Ectodermal cell (in vitro differentiated cells): ENCODE measurements around the gene SEC61A1.

Experiments
- H3K27ac ChIP-seq: 2 replicates; pipeline ENCODE4 v1.7.0; 2013; ENCODE audit warnings: mild to moderate bottlenecking, low read depth, low read length; ENCODE audit not compliant: insufficient read depth, poor library complexity, severe bottlenecking
- H3K27me3 ChIP-seq: 2 replicates; pipeline ENCODE4 v1.7.0; 2013; ENCODE audit warnings: mild to moderate bottlenecking, low read length; ENCODE audit not compliant: insufficient read depth, control insufficient read depth, poor library complexity, severe bottlenecking
- H3K36me3 ChIP-seq: one replicate; pipeline ENCODE4 v1.7.0; 2013; ENCODE audit warnings: low read length; ENCODE audit not compliant: control insufficient read depth, insufficient read depth
- H3K4me1 ChIP-seq: one replicate; pipeline ENCODE4 v1.7.0; 2013; ENCODE audit warnings: low read length; ENCODE audit not compliant: control insufficient read depth, insufficient read depth
- H3K4me3 ChIP-seq: 2 replicates; pipeline ENCODE4 v1.7.0; 2013; ENCODE audit warnings: low read depth, low read length, control low read depth; ENCODE audit not compliant: insufficient read depth
- H3K9me3 ChIP-seq: 2 replicates; pipeline ENCODE4 v1.7.0; 2013; ENCODE audit warnings: mild to moderate bottlenecking, low read length, moderate library complexity; ENCODE audit not compliant: control insufficient read depth
- WGBS, 2 experiments: methylation state at CpG; one replicate each; pipeline ENCODE4 v1.1.7; 2013; ENCODE audit warnings: missing lambda C conversion rate in 2 of 2; 5-methylcytosine and 5-hydroxymethylcytosine counted together

SEC61A1 gene

DNA sequence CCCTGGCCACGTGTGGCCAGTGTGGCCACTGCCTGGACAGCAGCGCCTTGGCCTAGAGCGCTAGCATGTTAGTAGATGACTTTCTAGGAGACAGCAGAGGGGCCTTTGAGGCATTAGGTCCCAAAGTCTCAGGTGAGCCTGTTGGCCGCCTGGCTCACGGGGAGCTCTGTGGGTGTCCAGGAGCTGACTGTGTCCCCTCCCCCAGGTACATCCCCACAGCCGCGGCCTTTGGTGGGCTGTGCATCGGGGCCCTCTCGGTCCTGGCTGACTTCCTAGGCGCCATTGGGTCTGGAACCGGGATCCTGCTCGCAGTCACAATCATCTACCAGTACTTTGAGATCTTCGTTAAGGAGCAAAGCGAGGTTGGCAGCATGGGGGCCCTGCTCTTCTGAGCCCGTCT lies 17.0 kb downstream of the SEC61A1 start:
- 96% methylated on average over 15 of the region's 15 CpGs for WGBS, 2 experiments
- H3K9me3 ChIP-seq: no peaks in the 10 kb centered on the region
- no peaks in the 10 kb centered on the region for H3K27me3 ChIP-seq
- no peaks in the 10 kb centered on the region for H3K4me1 ChIP-seq
- H3K36me3 ChIP-seq: peaks cover 62% of the 10 kb centered on the region
- H3K27ac ChIP-seq: no peak overlapping the region
- no peak overlapping the region for H3K4me3 ChIP-seq

DNA sequence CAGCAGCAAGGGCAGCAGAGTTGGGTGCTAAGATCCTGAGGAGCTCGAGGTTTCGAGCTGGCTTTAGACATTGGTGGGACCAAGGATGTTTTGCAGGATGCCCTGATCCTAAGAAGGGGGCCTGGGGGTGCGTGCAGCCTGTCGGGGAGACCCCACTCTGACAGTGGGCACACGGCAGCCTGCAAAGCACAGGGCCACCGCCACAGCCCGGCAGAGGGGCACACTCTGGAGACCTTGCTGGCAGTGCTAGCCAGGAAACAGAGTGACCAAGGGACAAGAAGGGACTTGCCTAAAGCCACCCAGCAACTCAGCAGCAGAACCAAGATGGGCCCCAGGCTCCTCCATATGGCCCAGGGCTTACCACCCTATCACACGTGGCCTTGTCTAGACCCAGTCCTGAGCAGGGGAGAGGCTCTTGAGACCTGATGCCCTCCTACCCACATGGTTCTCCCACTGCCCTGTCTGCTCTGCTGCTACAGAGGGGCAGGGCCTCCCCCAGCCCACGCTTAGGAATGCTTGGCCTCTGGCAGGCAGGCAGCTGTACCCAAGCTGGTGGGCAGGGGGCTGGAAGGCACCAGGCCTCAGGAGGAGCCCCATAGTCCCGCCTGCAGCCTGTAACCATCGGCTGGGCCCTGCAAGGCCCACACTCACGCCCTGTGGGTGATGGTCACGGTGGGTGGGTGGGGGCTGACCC lies 18.8 kb downstream of the SEC61A1 start:
- Histone ChIP-seq H3K27me3 (peaks cover 5% of the 10 kb centered on the region), H3K36me3 (peaks cover 44% of the 10 kb centered on the region), H3K9me3 (no peaks in the 10 kb centered on the region), H3K27ac (no peak overlapping the region), H3K4me1 (no peaks in the 10 kb centered on the region), H3K4me3 (no peak overlapping the region)
- 93 to 95% methylated on average over 13 of the region's 13 CpGs for WGBS, 2 experiments

- H3K4me1 ChIP-seq: peaks cover 3% of the 10 kb centered on the region
- no peak overlapping the region for H3K4me3 ChIP-seq
- WGBS, 2 experiments: 94 to 95% methylated on average over 11 of the region's 11 CpGs
- peaks cover 36% of the 10 kb centered on the region for H3K36me3 ChIP-seq
- H3K9me3 ChIP-seq: no peaks in the 10 kb centered on the region
- peaks cover 14% of the 10 kb centered on the region for H3K27me3 ChIP-seq
- no peak overlapping the region for H3K27ac ChIP-seq
Observed at GRCh38 chr3:128071771-128072453, 19.7 kb downstream of the SEC61A1 start.

DNA sequence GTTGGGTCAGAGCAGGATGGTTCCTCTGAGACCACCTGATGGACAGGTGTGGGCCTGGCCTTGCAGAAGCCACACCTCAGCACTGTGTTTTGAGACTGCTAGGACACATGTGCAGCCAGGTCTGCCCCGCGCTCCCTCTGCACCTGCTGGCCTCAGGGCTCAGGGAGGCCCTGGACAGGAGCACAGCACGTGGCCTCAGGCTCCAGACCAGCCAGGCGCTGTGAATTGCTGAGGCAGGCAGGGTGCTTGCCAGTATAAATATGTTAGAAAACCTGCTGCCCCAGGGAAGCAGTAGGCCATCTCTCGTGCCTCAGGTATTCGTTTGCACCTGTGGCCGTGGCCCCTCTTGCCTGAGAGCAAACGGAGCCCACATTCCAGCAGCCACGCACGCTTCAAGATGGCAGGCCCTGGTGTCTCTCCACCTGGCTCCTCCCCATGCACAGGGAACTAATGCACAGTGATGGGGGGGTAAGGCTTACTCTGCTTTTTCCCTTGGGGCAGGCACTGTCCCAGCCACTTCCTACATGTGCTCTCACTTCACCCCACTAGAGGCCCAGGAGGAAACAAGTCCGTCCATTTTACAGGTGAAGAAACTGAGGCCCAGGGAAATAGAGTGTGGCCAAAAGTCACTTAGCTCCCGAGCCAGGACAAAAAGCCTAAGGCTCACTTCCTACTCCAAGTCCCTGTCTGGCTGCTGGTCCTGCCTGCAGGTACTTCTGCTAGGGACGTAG lies 20.4 kb downstream of the SEC61A1 start:
- Histone ChIP-seq H3K36me3 (peaks cover 29% of the 10 kb centered on the region), H3K4me1 (peaks cover 9% of the 10 kb centered on the region), H3K27me3 (peaks cover 21% of the 10 kb centered on the region), H3K4me3 (no peak overlapping the region), H3K27ac (no peak overlapping the region), H3K9me3 (no peaks in the 10 kb centered on the region)
- 95% methylated on average over 13 of the region's 13 CpGs for WGBS, 2 experiments

DNA sequence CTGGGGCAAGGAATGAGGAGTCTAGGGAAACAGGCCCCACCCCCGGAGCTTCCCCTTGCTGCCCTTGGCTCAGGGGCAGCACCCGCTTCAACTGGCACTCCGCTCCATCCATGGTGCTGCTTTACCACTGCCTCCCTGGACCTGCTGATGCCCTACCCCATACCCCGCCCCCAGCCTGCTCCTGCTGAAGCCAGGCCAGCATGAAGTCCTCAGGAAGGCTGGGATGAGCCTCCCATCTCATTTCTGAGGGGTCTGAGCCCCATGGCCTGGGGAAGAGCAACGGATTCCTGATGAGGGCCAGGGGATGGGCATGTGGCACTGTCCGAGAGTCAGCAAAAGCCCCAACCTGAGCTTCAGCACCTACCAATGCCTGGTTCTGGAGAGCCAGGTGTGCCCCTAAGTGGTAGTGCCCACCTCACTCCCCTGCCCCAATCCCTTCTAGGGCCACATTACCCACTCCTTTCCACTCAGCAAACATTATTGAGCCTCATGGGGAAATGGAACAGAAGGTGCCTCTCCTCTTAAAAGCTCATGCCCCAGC lies 21.0 kb downstream of the SEC61A1 start:
- Histone ChIP-seq H3K27ac (no peak overlapping the region), H3K4me1 (peaks cover 13% of the 10 kb centered on the region), H3K27me3 (peaks cover 25% of the 10 kb centered on the region), H3K4me3 (no peak overlapping the region), H3K36me3 (peaks cover 25% of the 10 kb centered on the region), H3K9me3 (no peaks in the 10 kb centered on the region)
- 92 to 95% methylated on average over 6 of the region's 6 CpGs for WGBS, 2 experiments

DNA sequence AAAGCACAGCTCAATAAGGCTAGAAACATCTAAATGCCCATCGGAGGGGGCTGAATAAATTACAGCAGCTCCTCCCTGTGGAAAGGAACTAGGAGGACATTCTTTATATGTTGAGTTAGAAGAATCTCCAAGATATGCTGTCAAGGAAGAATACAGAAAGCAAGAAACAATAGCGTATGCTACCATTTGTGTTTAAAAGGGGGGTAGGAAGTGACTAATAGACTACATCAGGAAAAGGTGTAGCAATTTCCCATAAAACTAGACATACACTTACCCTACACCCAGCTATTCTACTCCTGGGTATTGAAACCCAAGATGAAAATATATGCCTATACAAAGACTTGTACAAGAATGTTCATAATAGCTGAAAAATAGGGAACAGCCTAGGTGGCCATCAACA lies 21.6 kb downstream of the SEC61A1 start:
- 81 to 98% methylated on average over 2 of the region's 2 CpGs for WGBS, 2 experiments
- Histone ChIP-seq H3K9me3 (no peaks in the 10 kb centered on the region), H3K4me3 (no peak overlapping the region), H3K4me1 (peaks cover 13% of the 10 kb centered on the region), H3K36me3 (peaks cover 23% of the 10 kb centered on the region), H3K27ac (no peak overlapping the region), H3K27me3 (peaks cover 25% of the 10 kb centered on the region)

DNA sequence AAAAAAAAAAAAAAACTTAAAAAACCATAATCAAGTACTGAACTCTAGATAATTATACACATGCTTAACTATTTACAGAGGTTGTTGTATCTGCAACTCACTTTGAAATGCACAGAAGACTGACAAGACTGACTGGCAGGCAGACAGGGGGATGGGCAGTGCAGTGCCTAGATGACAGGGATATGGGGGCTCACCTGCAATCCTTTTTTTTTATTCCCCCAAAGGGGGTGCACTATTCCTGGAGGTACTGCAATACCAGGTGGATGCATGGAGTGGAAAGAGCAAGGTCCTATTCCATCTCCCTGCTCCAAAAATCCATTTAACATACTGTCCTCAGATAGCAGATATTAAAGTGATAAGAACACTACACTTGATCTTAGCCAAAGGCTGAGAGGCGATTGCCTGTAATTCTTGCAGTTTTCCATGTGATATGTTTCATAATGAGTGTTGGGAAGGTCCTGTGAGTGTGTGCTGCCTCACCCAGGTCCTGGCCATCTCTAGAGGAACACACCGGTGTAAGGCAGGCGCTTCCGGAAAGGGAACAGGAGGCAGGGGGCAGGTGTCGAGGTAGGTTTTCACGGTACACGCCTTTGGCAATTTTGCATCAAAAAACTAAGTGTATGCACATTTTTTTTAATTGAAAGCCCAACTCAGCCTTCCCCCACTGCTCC lies 22.7 kb downstream of the SEC61A1 start:
- Histone ChIP-seq H3K27ac (no peak overlapping the region), H3K36me3 (peaks cover 17% of the 10 kb centered on the region), H3K27me3 (peaks cover 25% of the 10 kb centered on the region), H3K9me3 (no peaks in the 10 kb centered on the region), H3K4me1 (peaks cover 13% of the 10 kb centered on the region), H3K4me3 (peak overlapping the region; percentile 21)
- WGBS, 2 experiments: 24 to 25% methylated on average over 7 of the region's 7 CpGs

DNA sequence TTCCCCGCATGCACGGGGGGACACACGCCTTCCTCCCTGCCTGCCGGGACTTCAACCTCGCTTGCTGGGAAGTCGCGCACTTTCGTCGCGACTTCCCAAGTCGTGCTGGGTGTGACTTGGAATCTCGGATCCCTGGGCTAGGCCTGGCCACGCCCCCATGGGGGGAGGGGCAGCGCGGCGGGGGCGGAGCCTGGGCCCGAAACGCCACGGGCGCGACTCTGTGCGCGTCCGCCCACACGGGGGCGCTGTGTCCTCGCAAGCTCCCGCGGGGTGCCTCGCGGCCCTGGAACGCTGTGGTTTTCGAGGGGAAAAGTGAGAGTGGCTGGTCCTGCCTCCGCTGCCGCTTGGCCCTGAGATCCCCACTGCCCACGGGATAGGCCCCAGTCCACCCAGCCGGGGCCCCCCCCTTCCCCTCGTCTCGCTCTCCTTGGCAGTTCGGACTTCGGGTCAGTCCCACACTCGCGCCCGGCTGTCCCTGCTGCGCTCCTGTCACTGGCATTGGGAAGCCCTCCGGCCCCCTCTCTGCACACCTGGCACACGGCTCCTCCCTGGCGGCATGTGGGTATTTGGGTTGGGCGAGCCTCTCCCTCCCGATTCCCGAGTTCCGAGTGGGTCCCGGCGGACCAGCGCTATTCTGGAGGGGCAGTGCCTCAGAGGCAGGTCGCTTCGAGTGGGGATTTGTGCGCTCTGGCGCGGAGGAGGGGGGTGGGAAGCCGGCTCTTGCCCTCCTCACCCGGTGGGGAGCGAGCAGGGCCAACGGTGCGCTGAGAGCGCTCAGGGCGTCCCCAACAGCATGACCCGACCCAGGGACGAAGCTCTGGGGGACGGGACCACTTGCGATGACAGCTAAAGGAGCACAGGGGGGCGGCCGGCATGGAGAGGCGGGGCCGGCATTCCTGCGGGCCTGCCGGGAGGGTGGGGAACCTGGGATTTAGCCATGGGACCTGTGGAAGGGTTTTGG lies 23.6 kb downstream of the SEC61A1 start:
- Histone ChIP-seq H3K27me3 (peaks cover 25% of the 10 kb centered on the region), H3K9me3 (no peaks in the 10 kb centered on the region), H3K36me3 (peaks cover 14% of the 10 kb centered on the region), H3K4me3 (peak overlapping the region; percentile 21), H3K4me1 (peaks cover 13% of the 10 kb centered on the region), H3K27ac (no peak overlapping the region)
- WGBS, 2 experiments: 2% methylated on average over 78 of the region's 78 CpGs

- 5 to 6% methylated on average over 79 of the region's 79 CpGs for WGBS, 2 experiments
- Histone ChIP-seq H3K36me3 (peaks cover 9% of the 10 kb centered on the region), H3K4me3 (peak overlapping the region; percentile 21), H3K9me3 (no peaks in the 10 kb centered on the region), H3K4me1 (peaks cover 13% of the 10 kb centered on the region), H3K27me3 (peaks cover 25% of the 10 kb centered on the region), H3K27ac (no peak overlapping the region)
Observed at GRCh38 chr3:128076483-128077201, 24.4 kb downstream of the SEC61A1 start.
